Lower lobe of right lung (tissue), 2 donors: Measurements from ENCODE around the gene GPATCH1. TPM values are rescaled to one million over a fixed set of nuclear protein-coding genes. Genes with fewer than 3 reads are reported as not detected.
"Not testable (repeated sequence)": the region's sequence is repeated elsewhere in the genome, so short reads cannot be mapped to it uniquely, and the experiment has no call there.

Experiments used
- ATAC-seq, 2 donors: fragments of 200-7000 bp; cut with Tn5 transposase; one replicate each; pipeline ENCODE4 v1.9.1; 2020 to 2022; ENCODE audit warnings: mild to moderate bottlenecking in 2 of 2, moderate library complexity in 2 of 2
- DNase-seq: peaks from one replicate; pipeline ENCODE4 v3.0.0-alpha.2; 2020
- H3K27ac ChIP-seq: fragments of 200-600 bp; one replicate; pipeline ENCODE4 v1.8.0; 2022
- H3K27me3 ChIP-seq: fragments of 200-600 bp; one replicate; pipeline ENCODE4 v1.8.0; 2022; ENCODE audit warnings: low read depth
- H3K36me3 ChIP-seq: fragments of 200-600 bp; one replicate; pipeline ENCODE4 v1.8.0; 2022; ENCODE audit warnings: mild to moderate bottlenecking
- H3K4me1 ChIP-seq: fragments of 200-600 bp; one replicate; pipeline ENCODE4 v1.8.0; 2022
- H3K4me3 ChIP-seq: fragments of 200-600 bp; one replicate; pipeline ENCODE4 v1.8.0; 2022; ENCODE audit warnings: mild to moderate bottlenecking
- H3K9me3 ChIP-seq: fragments of 200-600 bp; one replicate; pipeline ENCODE4 v1.8.0; 2022
- intact Hi-C: fragments of 100-400 bp; cut with DNase I; formaldehyde crosslinking; loops from one replicate; pipeline ENCODE4 v1.11.0; 2022
- total RNA-seq: library from RNA; stranded (reverse); fragmentation: NEBNext Ultra II Directional; extraction: Animal tissue kit (Norgen Biotek cat#: 25700); gene quantifications from one replicate; pipeline ENCODE4 v1.2.1, GENCODE V29; 2021
- TF ChIP-seq, protein P1 (sequence below): fragments of 200-600 bp; IDR thresholded peaks from one replicate; pipeline ENCODE4 v1.8.0; 2022; ENCODE audit warnings: antibody characterized with exemption, mild to moderate bottlenecking
- donor health status: DM: no; HTN: yes; CAD: no; lungs with severe emphysema.

The GPATCH1 gene
- total RNA-seq, 1 donor from 2014 or later, result 8.4 TPM

- Histone ChIP-seq H3K4me1 (peaks cover 6% of the 10 kb centered on the region), H3K27me3 (no peaks in the 10 kb centered on the region), H3K4me3 (no peak overlapping the region), H3K36me3 (no peaks in the 10 kb centered on the region), H3K27ac (no peak overlapping the region), H3K9me3 (no peaks in the 10 kb centered on the region)
- DNase-seq, result peak; percentile 72
- intact Hi-C loops, result no loop called here
- TF ChIP-seq, protein P1, sequence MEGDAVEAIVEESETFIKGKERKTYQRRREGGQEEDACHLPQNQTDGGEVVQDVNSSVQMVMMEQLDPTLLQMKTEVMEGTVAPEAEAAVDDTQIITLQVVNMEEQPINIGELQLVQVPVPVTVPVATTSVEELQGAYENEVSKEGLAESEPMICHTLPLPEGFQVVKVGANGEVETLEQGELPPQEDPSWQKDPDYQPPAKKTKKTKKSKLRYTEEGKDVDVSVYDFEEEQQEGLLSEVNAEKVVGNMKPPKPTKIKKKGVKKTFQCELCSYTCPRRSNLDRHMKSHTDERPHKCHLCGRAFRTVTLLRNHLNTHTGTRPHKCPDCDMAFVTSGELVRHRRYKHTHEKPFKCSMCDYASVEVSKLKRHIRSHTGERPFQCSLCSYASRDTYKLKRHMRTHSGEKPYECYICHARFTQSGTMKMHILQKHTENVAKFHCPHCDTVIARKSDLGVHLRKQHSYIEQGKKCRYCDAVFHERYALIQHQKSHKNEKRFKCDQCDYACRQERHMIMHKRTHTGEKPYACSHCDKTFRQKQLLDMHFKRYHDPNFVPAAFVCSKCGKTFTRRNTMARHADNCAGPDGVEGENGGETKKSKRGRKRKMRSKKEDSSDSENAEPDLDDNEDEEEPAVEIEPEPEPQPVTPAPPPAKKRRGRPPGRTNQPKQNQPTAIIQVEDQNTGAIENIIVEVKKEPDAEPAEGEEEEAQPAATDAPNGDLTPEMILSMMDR, result peak; percentile 94
- peak; percentile 96 to 97 for ATAC-seq
These were observed 63.0 kb downstream of the GPATCH1 start for GRCh38 chr19:33143897-33144405.

DNA sequence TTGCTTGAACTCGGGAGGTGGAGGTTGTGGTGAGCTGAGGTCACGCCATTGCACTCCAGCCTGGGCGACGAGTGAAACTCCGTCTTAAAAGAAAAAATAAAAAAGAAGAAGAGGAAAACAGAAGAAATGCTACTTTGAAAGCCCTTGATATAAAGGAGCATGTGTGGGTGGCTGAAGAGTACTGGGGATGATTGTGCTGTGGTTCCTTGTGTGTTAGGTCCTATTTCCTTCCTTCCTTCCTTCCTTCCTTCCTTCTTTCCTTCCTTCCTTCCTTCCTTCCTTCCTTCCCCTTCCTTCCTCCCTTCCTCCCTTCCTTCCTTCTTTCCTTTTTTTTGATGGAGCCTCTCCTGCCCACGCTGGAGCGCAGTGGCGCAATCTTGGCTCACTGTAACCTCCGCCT lies 65.2 kb downstream of the GPATCH1 start:
- intact Hi-C loops, result no loop called here
- ATAC-seq (no peak), DNase-seq (no peak)
- Histone ChIP-seq H3K27ac (no peak overlapping the region), H3K4me1 (peaks cover 6% of the 10 kb centered on the region), H3K36me3 (no peaks in the 10 kb centered on the region), H3K9me3 (no peaks in the 10 kb centered on the region), H3K27me3 (no peaks in the 10 kb centered on the region), H3K4me3 (no peak overlapping the region)
- TF ChIP-seq, protein P1, result no peak

DNA sequence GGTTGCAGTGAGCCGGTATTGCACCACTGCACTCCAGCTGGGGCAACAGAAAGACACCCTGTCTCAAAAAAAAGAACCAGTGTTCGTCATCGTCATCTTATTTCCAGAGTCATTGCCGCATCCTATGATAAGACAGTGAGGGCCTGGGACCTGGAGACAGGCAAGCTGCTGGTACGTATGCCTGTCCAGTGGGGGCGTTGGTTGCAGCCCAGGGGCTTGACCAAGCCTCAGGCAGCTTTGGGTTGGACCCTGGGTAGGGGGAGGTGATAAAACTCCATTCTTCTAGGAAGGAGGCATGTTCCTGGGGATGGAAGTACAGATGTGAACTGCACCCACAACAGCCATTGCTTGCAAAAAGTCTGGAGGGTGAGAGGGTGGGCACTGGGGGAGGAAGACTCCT lies 66.6 kb downstream of the GPATCH1 start:
- TF ChIP-seq, protein P1, result no peak

GRCh38 chr19:33150852-33151518 lies 70.0 kb downstream of the GPATCH1 start:
- no peak for ATAC-seq
- no peaks in the 10 kb centered on the region for H3K9me3 ChIP-seq

More for the DNA sequence above, 66.6 kb downstream of the GPATCH1 start:
- intact Hi-C loops, result no loop called here
- DNase-seq (no peak), ATAC-seq (no peak)
- no peaks in the 10 kb centered on the region for H3K36me3 ChIP-seq
- no peak overlapping the region for H3K4me3 ChIP-seq
- H3K9me3 ChIP-seq, result no peaks in the 10 kb centered on the region
- H3K4me1 ChIP-seq, result peaks cover 6% of the 10 kb centered on the region
- H3K27ac ChIP-seq, result no peak overlapping the region
- H3K27me3 ChIP-seq, result no peaks in the 10 kb centered on the region

DNA sequence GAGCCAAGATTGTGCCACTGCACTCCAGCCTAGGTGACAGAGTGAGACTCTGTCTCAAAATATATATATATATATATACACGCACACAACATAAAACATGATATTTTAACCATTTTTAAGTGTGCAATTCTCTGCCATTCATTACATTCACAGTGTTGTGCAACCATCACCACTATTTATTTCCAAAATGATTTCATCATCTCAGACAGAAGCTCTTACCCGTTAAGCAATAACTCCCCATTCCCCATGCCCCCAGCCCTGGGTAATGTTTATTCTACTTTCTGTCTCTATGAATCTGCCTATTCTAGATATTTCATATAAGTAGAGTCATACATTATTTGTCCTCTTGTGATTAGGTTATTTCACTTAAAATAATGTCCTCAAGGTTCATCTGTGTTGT lies 71.2 kb downstream of the GPATCH1 start:
- Histone ChIP-seq H3K36me3 (no peaks in the 10 kb centered on the region), H3K27me3 (no peaks in the 10 kb centered on the region), H3K4me3 (no peak overlapping the region), H3K4me1 (no peaks in the 10 kb centered on the region), H3K9me3 (no peaks in the 10 kb centered on the region), H3K27ac (no peak overlapping the region)
- no peak for DNase-seq
- intact Hi-C loops, result no loop called here
- TF ChIP-seq, protein P1, result no peak
- ATAC-seq, result no peak

More at GRCh38 chr19:33150852-33151518, 70.0 kb downstream of the GPATCH1 start:
- H3K4me3 ChIP-seq, result no peak overlapping the region
- no peak for DNase-seq
- intact Hi-C loops, result no loop called here
- H3K27ac ChIP-seq, result no peak overlapping the region
- no peaks in the 10 kb centered on the region for H3K27me3 ChIP-seq
- no peaks in the 10 kb centered on the region for H3K36me3 ChIP-seq
- TF ChIP-seq, protein P1, result no peak
- no peaks in the 10 kb centered on the region for H3K4me1 ChIP-seq

DNA sequence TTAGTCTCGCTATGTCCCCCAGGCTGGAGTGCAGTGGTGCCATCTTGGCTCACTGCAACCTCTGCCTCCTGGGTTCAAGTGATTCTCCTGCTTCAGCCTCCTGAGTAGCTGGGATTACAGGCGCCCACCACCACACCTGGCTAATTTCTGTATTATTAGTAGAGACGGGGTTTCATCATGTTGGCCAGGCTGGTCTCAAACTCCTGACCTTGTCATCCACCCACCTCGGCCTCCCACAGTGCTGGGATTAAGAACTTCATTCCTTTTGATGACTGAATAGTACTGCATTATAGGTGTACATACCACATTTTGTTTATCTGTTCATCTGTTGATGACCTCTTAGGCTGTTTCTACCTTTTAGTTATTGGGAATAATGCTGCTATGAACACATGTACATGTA lies 71.6 kb downstream of the GPATCH1 start:
- H3K27ac ChIP-seq, ATAC-seq, H3K36me3 ChIP-seq, H3K9me3 ChIP-seq, intact Hi-C loops, H3K27me3 ChIP-seq, H3K4me3 ChIP-seq, H3K4me1 ChIP-seq, DNase-seq: not testable (repeated sequence)

- H3K4me1 ChIP-seq, H3K9me3 ChIP-seq, H3K27ac ChIP-seq, H3K27me3 ChIP-seq, ATAC-seq, H3K36me3 ChIP-seq, H3K4me3 ChIP-seq, intact Hi-C loops, DNase-seq: not testable (repeated sequence)
These were observed 73.3 kb downstream of the GPATCH1 start for GRCh38 chr19:33154313-33154712.
